Measurements from ENCODE around the gene TMEM18. TPM values are rescaled to one million over a fixed set of nuclear protein-coding genes. Genes with fewer than 3 reads are reported as not detected.

Gene TMEM18
- total and polyA plus RNA-seq, 2 of the 13 experiments (the other 11 are each of a cell fraction or from before 2014, with no cell fraction given), result 45.9 to 49.4 TPM

- TF ChIP-seq ZZZ3 (CRISPR knock-in tag; IDR thresholded peaks at IDR 0.05; ENCODE audit: borderline replicate concordance) (no peak), ZNF75D (CRISPR knock-in tag; IDR thresholded peaks at IDR 0.05; ENCODE audit: borderline replicate concordance) (no peak), SIX4 (CRISPR knock-in tag; IDR thresholded peaks at IDR 0.05) (no peak), ZKSCAN1 (IDR thresholded peaks at IDR 0.05; ENCODE audit: low read length) (no peak), ZSCAN21 (CRISPR knock-in tag; IDR thresholded peaks at IDR 0.05; ENCODE audit: borderline replicate concordance) (no peak; the same call in 1 of the 2 replicates), CENPBD1 (CRISPR knock-in tag; IDR thresholded peaks at IDR 0.05; ENCODE audit: borderline replicate concordance, low read depth) (no peak), FOSL2 (CRISPR knock-in tag; IDR thresholded peaks at IDR 0.05) (no peak), TFAP4 (IDR thresholded peaks at IDR 0.05; ENCODE audit: borderline replicate concordance, low read depth) (no peak), STAT5B (CRISPR knock-in tag; IDR thresholded peaks at IDR 0.05) (no peak), ZNF260 (CRISPR knock-in tag; IDR thresholded peaks at IDR 0.05; ENCODE audit: borderline replicate concordance, low read depth) (no peak), ZNF44 (CRISPR knock-in tag; IDR thresholded peaks at IDR 0.05) (no peak), MTA3 (CRISPR knock-in tag; IDR thresholded peaks at IDR 0.05) (no peak), KLF15 (CRISPR knock-in tag; IDR thresholded peaks at IDR 0.05; ENCODE audit: borderline replicate concordance) (no peak), AFF4 (CRISPR knock-in tag; IDR thresholded peaks at IDR 0.05) (no peak), PHF8 (CRISPR knock-in tag; IDR thresholded peaks at IDR 0.05) (no peak), REPIN1 (CRISPR knock-in tag; IDR thresholded peaks at IDR 0.05; ENCODE audit: borderline replicate concordance, low read depth) (no peak), ISL2 (CRISPR knock-in tag; IDR thresholded peaks at IDR 0.05) (no peak), MIER2 (CRISPR knock-in tag; IDR thresholded peaks at IDR 0.05) (no peak), ZNF644 (CRISPR knock-in tag; IDR thresholded peaks at IDR 0.05; ENCODE audit: low read depth) (no peak), ZNF629 (CRISPR knock-in tag; conservative IDR thresholded peaks at IDR 0.05) (no peak), SALL2 (CRISPR knock-in tag; IDR thresholded peaks at IDR 0.05) (peak; percentile 67; the same call in 1 of the 2 replicates), DZIP1 (CRISPR knock-in tag; IDR thresholded peaks at IDR 0.05) (no peak), KAT8 (CRISPR knock-in tag; IDR thresholded peaks at IDR 0.05) (no peak), ZNF737 (CRISPR knock-in tag; IDR thresholded peaks at IDR 0.05; ENCODE audit: borderline replicate concordance) (no peak), TMF1 (CRISPR knock-in tag; IDR thresholded peaks at IDR 0.05; ENCODE audit: low read depth) (no peak)
Measured at GRCh38 chr2:675982-676646, 1.1 kb downstream of the TMEM18 start (continued).

All from HepG2 (cell line).